Activated B cell treated with CpG ODN at 0.5 μM for 24 hours (primary cell): ENCODE results near the gene ASAP2. TPM values are rescaled to one million over a fixed set of nuclear protein-coding genes. Genes with fewer than 3 reads are reported as not detected.

Source experiments
- ATAC-seq: fragments of 200-7000 bp; cut with Tn5 transposase; one replicate; pipeline ENCODE4 v1.10.0; 2021; ENCODE audit warnings: low read depth, mild to moderate bottlenecking, moderate library complexity
- CTCF ChIA-PET: fragments of 350-600 bp; sonication (Branson Sonifier 250); formaldehyde crosslinking; loops from one replicate; lab custom pipeline; 2021; ENCODE audit warnings: antibody characterized with exemption; lab: Charles Lee
- POLR2A ChIA-PET: fragments of 350-600 bp; sonication (Branson Sonifier 250); formaldehyde crosslinking; loops from one replicate; lab custom pipeline; 2021; ENCODE audit warnings: antibody characterized with exemption; lab: Charles Lee
- DNase-seq: peaks from one replicate; pipeline ENCODE4 v3.0.0; 2022
- H3K27ac Mint-ChIP-seq: one replicate; pipeline ENCODE4 v1.8.0; 2020; ENCODE audit warnings: mixed read lengths
- H3K27me3 Mint-ChIP-seq: one replicate; pipeline ENCODE4 v1.8.0; 2021; ENCODE audit warnings: mixed read lengths
- H3K36me3 Mint-ChIP-seq: one replicate; pipeline ENCODE4 v1.8.0; 2021; ENCODE audit warnings: low read depth, mixed read lengths
- H3K4me1 Mint-ChIP-seq: one replicate; pipeline ENCODE4 v1.8.0; 2021; ENCODE audit warnings: mixed read lengths
- H3K4me3 Mint-ChIP-seq: one replicate; pipeline ENCODE4 v1.8.0; 2020; ENCODE audit warnings: mild to moderate bottlenecking, mixed read lengths
- H3K9me3 Mint-ChIP-seq: one replicate; pipeline ENCODE4 v1.8.0; 2020; ENCODE audit warnings: mixed read lengths
- CTCF ChIP-seq: fragments of 200-600 bp; IDR thresholded peaks from one replicate; pipeline ENCODE4 v1.8.0; 2022; ENCODE audit warnings: antibody characterized with exemption, mild to moderate bottlenecking
- intact Hi-C: fragments of 100-400 bp; cut with micrococcal nuclease; formaldehyde crosslinking; loops from one replicate; pipeline ENCODE4 v1.15.1; 2024
- total RNA-seq: library from RNA; stranded (reverse); gene quantifications from 2 replicates; pipeline ENCODE4 v1.2.3, GENCODE V29; 2022

Gene ASAP2
- total RNA-seq, 1 donor from 2014 or later = not detected

GRCh38 chr2:9280224-9280623, 73.6 kb downstream of the ASAP2 start:
- H3K27ac Mint-ChIP-seq = no peak overlapping the region
- ATAC-seq (no peak), DNase-seq (no peak)
- intact Hi-C loops = no loop called here
- H3K9me3 Mint-ChIP-seq = no peaks in the 10 kb centered on the region
- no peak overlapping the region for H3K4me3 Mint-ChIP-seq
- H3K36me3 Mint-ChIP-seq = no peaks in the 10 kb centered on the region
- CTCF ChIA-PET = no interaction called here
- no peaks in the 10 kb centered on the region for H3K4me1 Mint-ChIP-seq
- H3K27me3 Mint-ChIP-seq = peaks cover 5% of the 10 kb centered on the region
- no peak for TF ChIP-seq CTCF
- POLR2A ChIA-PET = no interaction called here

- POLR2A ChIA-PET = no interaction called here
- DNase-seq (no peak), ATAC-seq (no peak)
- H3K9me3 Mint-ChIP-seq = no peaks in the 10 kb centered on the region
- CTCF ChIA-PET = no interaction called here
- H3K36me3 Mint-ChIP-seq = no peaks in the 10 kb centered on the region
- no peak for TF ChIP-seq CTCF
- intact Hi-C loops = no loop called here
- no peak overlapping the region for H3K27ac Mint-ChIP-seq
- H3K27me3 Mint-ChIP-seq = peaks cover 5% of the 10 kb centered on the region
- no peaks in the 10 kb centered on the region for H3K4me1 Mint-ChIP-seq
- H3K4me3 Mint-ChIP-seq = no peak overlapping the region
These were observed 74.5 kb downstream of the ASAP2 start for GRCh38 chr2:9281145-9281544.

- POLR2A ChIA-PET = no interaction called here
- no peak for ATAC-seq
- TF ChIP-seq CTCF = no peak
These were observed 75.8 kb downstream of the ASAP2 start for GRCh38 chr2:9282128-9283112.

DNA sequence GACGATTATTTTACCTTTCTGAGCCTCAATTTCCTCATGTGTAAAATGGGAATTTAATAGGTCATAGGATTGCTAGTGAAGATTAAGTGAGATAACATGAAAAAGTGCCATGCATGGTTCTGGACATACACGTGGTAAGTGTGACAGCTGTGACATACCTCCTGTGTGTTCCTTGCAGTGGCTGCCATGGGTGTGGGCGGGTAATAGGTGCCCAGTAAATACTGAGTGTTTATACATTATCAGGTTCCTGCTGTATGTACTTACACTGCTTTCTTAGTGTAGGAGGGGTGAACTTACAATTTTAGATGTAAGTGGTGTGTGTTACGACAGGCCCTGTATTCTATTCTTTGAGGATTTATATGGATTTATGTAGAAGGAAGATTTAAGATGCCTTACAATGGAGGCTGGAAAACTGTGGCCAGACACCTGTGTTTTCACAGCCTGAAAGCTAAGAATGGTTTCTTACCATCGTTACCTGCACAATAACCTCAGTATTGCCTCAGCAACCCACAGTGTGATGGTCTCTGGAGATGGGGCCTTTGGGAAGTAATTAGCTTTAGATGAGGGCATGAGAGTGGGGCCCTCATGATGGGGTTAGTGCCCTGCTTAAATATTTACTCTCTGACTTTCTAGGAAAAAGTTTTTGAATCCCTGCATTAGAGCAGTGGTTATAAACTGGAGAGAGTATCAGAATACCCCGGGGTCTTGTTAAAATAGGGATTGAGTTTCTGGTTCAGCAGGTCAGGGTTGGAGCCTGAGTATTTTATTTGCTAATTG, 78.1 kb downstream of the ASAP2 start:
- no peak for ATAC-seq
- H3K4me3 Mint-ChIP-seq = no peak overlapping the region
- DNase-seq = no peak
- POLR2A ChIA-PET = no interaction called here
- CTCF ChIA-PET = no interaction called here
- H3K27ac Mint-ChIP-seq = no peak overlapping the region
- intact Hi-C loops = no loop called here
- no peaks in the 10 kb centered on the region for H3K36me3 Mint-ChIP-seq
- H3K9me3 Mint-ChIP-seq = no peaks in the 10 kb centered on the region
- TF ChIP-seq CTCF = no peak
- H3K4me1 Mint-ChIP-seq = no peaks in the 10 kb centered on the region
- H3K27me3 Mint-ChIP-seq = peaks cover 4% of the 10 kb centered on the region

More at GRCh38 chr2:9282128-9283112, 75.8 kb downstream of the ASAP2 start:
- intact Hi-C loops = no loop called here
- no peaks in the 10 kb centered on the region for H3K9me3 Mint-ChIP-seq
- CTCF ChIA-PET = no interaction called here
- DNase-seq = no peak
- no peak overlapping the region for H3K27ac Mint-ChIP-seq
- no peaks in the 10 kb centered on the region for H3K4me1 Mint-ChIP-seq
- no peak overlapping the region for H3K4me3 Mint-ChIP-seq
- H3K27me3 Mint-ChIP-seq = peaks cover 5% of the 10 kb centered on the region
- H3K36me3 Mint-ChIP-seq = no peaks in the 10 kb centered on the region

DNA sequence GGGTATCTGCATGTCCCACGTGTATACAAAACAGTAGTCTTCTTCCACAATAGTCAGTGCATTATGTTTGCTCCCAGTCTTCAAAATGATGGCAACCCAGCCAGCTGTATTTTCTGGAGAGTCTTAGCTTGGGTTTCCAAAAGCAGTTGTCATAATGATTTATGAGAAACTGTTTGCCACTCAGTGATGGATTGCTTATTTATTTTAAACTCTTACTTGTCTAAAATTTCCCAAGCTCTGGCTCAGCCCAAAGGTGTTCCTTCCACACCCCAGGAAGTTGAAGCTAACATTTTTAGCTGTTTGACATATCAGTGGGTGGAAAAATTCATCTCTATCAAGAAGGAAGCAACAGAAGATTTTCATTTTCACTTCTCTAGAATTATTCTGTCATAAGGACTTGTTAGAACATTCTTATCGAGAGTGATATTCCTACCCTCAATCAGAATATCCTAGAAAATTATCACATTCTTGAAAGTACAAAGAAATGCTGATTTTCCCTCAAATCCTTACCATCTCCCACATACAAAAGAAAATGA, 78.8 kb downstream of the ASAP2 start:
- intact Hi-C loops = no loop called here
- no peaks in the 10 kb centered on the region for H3K9me3 Mint-ChIP-seq
- ChIA-PET POLR2A (no interaction called here), CTCF (no interaction called here)
- peaks cover 4% of the 10 kb centered on the region for H3K27me3 Mint-ChIP-seq
- DNase-seq = no peak
- H3K27ac Mint-ChIP-seq = no peak overlapping the region
- H3K36me3 Mint-ChIP-seq = no peaks in the 10 kb centered on the region
- H3K4me1 Mint-ChIP-seq = no peaks in the 10 kb centered on the region
- no peak overlapping the region for H3K4me3 Mint-ChIP-seq
- no peak for TF ChIP-seq CTCF
- ATAC-seq = no peak
